Activated CD4-positive, alpha-beta T cell treated with anti-CD3 and anti-CD28 coated beads, Interleukin-2, amount 10 ng/mL, durations not matched to agents 7 days and 5 days (primary cell): ENCODE data around the gene IQCF6. TPM values are rescaled to one million over a fixed set of nuclear protein-coding genes. Genes with fewer than 3 reads are reported as not detected.

Source experiments
- CTCF ChIA-PET: fragments of 350-600 bp; sonication (Branson Sonifier 250); formaldehyde crosslinking; loops from one replicate; lab custom pipeline; 2021; ENCODE audit warnings: antibody characterized with exemption; lab: Charles Lee
- POLR2A ChIA-PET: fragments of 350-600 bp; sonication (Branson Sonifier 250); formaldehyde crosslinking; loops from one replicate; lab custom pipeline; 2021; ENCODE audit warnings: antibody characterized with exemption; lab: Charles Lee
- DNase-seq: peaks from one replicate; pipeline ENCODE4 v3.0.0-alpha.2; 2020
- H3K27ac Mint-ChIP-seq: one replicate; pipeline ENCODE4 v1.8.0; 2021; ENCODE audit warnings: mild to moderate bottlenecking, moderate library complexity, mixed read lengths
- H3K27me3 Mint-ChIP-seq: one replicate; pipeline ENCODE4 v1.8.0; 2021; ENCODE audit warnings: mixed read lengths
- H3K36me3 Mint-ChIP-seq: one replicate; pipeline ENCODE4 v1.8.0; 2021; ENCODE audit warnings: low read depth, mixed read lengths
- H3K4me1 Mint-ChIP-seq: one replicate; pipeline ENCODE4 v1.8.0; 2021; ENCODE audit warnings: mixed read lengths
- H3K4me3 Mint-ChIP-seq: one replicate; pipeline ENCODE4 v1.8.0; 2021; ENCODE audit warnings: mild to moderate bottlenecking, moderate library complexity, mixed read lengths
- H3K9me3 Mint-ChIP-seq: one replicate; pipeline ENCODE4 v1.8.0; 2021; ENCODE audit warnings: mixed read lengths
- total RNA-seq, 2 experiments: library from RNA; stranded (reverse); gene quantifications; one replicate each; pipeline ENCODE4 v1.2.3, GENCODE V29; 2021

The IQCF6 gene
- total RNA-seq, result not detected

- POLR2A ChIA-PET, result no interaction called here
- H3K4me3 Mint-ChIP-seq, result no peak within 1 kb of the TSS
- H3K36me3 Mint-ChIP-seq, result no peaks in the 10 kb centered on the region
- peaks cover 17% of the 10 kb centered on the region for H3K27me3 Mint-ChIP-seq
- CTCF ChIA-PET, result interaction anchor here (1.7 kb wide), 1 partner anchor 16 kb away, joined by 5 read pairs; no protein-coding TSS in a partner anchor
- DNase-seq, result no peak
- H3K9me3 Mint-ChIP-seq, result no peaks in the 10 kb centered on the region
- H3K27ac Mint-ChIP-seq, result no peak within 1 kb of the TSS
- H3K4me1 Mint-ChIP-seq, result no peaks in the 10 kb centered on the region
Measured at GRCh38 chr3:51779137-51779536, at the start of gene IQCF6. Gene IQCF6 (minus strand): TSS chr3:51779237. CDS start chr3:51779224, 13 bp downstream.

- no peak for DNase-seq
- ChIA-PET CTCF (interaction anchor here (1.2 kb wide), 1 partner anchor 13 kb away, joined by 4 read pairs; no protein-coding TSS in a partner anchor), POLR2A (no interaction called here)
- Mint-ChIP-seq H3K36me3 (peaks cover 2% of the 10 kb centered on the region), H3K27me3 (peaks cover 36% of the 10 kb centered on the region), H3K9me3 (peaks cover 12% of the 10 kb centered on the region), H3K4me3 (no peak overlapping the region), H3K27ac (no peak overlapping the region), H3K4me1 (peaks cover 4% of the 10 kb centered on the region)
Measured at GRCh38 chr3:51828297-51828696, 49.3 kb upstream of the IQCF6 start.

- Mint-ChIP-seq H3K27me3 (peaks cover 29% of the 10 kb centered on the region), H3K9me3 (peaks cover 9% of the 10 kb centered on the region), H3K36me3 (peaks cover 2% of the 10 kb centered on the region), H3K4me3 (no peak overlapping the region), H3K27ac (no peak overlapping the region), H3K4me1 (peaks cover 14% of the 10 kb centered on the region)
- DNase-seq, result no peak
- CTCF ChIA-PET, result interaction anchor here (0.6 to 1.5 kb wide), 4 partner anchors 10 to 297 kb away, joined by 3 to 4 read pairs (median 3); no protein-coding TSS in a partner anchor
- POLR2A ChIA-PET, result no interaction called here
Measured at GRCh38 chr3:51819709-51820406, 40.8 kb upstream of the IQCF6 start.

- H3K36me3 Mint-ChIP-seq, result peaks cover 2% of the 10 kb centered on the region
- CTCF ChIA-PET, result interaction anchor here (0.6 to 1.5 kb wide), 3 partner anchors 9 to 296 kb away, joined by 3 to 5 read pairs (median 4); no protein-coding TSS in a partner anchor
- peaks cover 9% of the 10 kb centered on the region for H3K9me3 Mint-ChIP-seq
- peaks cover 14% of the 10 kb centered on the region for H3K4me1 Mint-ChIP-seq
- peaks cover 26% of the 10 kb centered on the region for H3K27me3 Mint-ChIP-seq
- POLR2A ChIA-PET, result no interaction called here
- H3K4me3 Mint-ChIP-seq, result no peak overlapping the region
- DNase-seq, result no peak
- H3K27ac Mint-ChIP-seq, result no peak overlapping the region
Measured at GRCh38 chr3:51819151-51819550, 40.1 kb upstream of the IQCF6 start.

- no peak overlapping the region for H3K27ac Mint-ChIP-seq
- H3K27me3 Mint-ChIP-seq, result peaks cover 19% of the 10 kb centered on the region
- CTCF ChIA-PET, result interaction anchor here (1.2 kb wide), 1 partner anchor 15 kb away, joined by 3 read pairs; no protein-coding TSS in a partner anchor
- H3K36me3 Mint-ChIP-seq, result peaks cover 2% of the 10 kb centered on the region
- H3K4me3 Mint-ChIP-seq, result no peak overlapping the region
- POLR2A ChIA-PET, result no interaction called here
- no peak for DNase-seq
- H3K4me1 Mint-ChIP-seq, result peaks cover 8% of the 10 kb centered on the region
- peaks cover 6% of the 10 kb centered on the region for H3K9me3 Mint-ChIP-seq
Measured at GRCh38 chr3:51817375-51817774, 38.3 kb upstream of the IQCF6 start.

- Mint-ChIP-seq H3K27ac (no peak overlapping the region), H3K9me3 (peaks cover 4% of the 10 kb centered on the region), H3K4me3 (no peak overlapping the region), H3K27me3 (peaks cover 17% of the 10 kb centered on the region), H3K4me1 (peaks cover 8% of the 10 kb centered on the region), H3K36me3 (peaks cover 1% of the 10 kb centered on the region)
- ChIA-PET POLR2A (no interaction called here), CTCF (interaction anchor here (1.2 kb wide), 1 partner anchor 14 kb away, joined by 3 read pairs; no protein-coding TSS in a partner anchor)
- DNase-seq, result no peak
Measured at GRCh38 chr3:51816723-51817122, 37.7 kb upstream of the IQCF6 start.

- no peak for DNase-seq
- Mint-ChIP-seq H3K9me3 (peaks cover 2% of the 10 kb centered on the region), H3K4me1 (peaks cover 1% of the 10 kb centered on the region), H3K27me3 (peaks cover 16% of the 10 kb centered on the region), H3K4me3 (no peak overlapping the region), H3K36me3 (no peaks in the 10 kb centered on the region), H3K27ac (no peak overlapping the region)
- CTCF ChIA-PET, result no interaction called here
- POLR2A ChIA-PET, result no interaction called here
Measured at GRCh38 chr3:51815614-51816013, 36.6 kb upstream of the IQCF6 start.

GRCh38 chr3:51814034-51814433 lies 35.0 kb upstream of the IQCF6 start:
- no peak overlapping the region for H3K4me3 Mint-ChIP-seq

GRCh38 chr3:51813539-51813938 lies 34.5 kb upstream of the IQCF6 start:
- no peak overlapping the region for H3K27ac Mint-ChIP-seq
- ChIA-PET POLR2A (no interaction called here), CTCF (interaction anchor here (1.1 to 1.8 kb wide), 2 partner anchors 13 to 129 kb away, joined by 3 to 4 read pairs; no protein-coding TSS in a partner anchor)
- no peak overlapping the region for H3K4me3 Mint-ChIP-seq
- no peaks in the 10 kb centered on the region for H3K36me3 Mint-ChIP-seq
- no peak for DNase-seq
- peaks cover 10% of the 10 kb centered on the region for H3K27me3 Mint-ChIP-seq
- H3K4me1 Mint-ChIP-seq, result no peaks in the 10 kb centered on the region
- peaks cover 2% of the 10 kb centered on the region for H3K9me3 Mint-ChIP-seq

More at GRCh38 chr3:51814034-51814433, 35.0 kb upstream of the IQCF6 start:
- ChIA-PET POLR2A (no interaction called here), CTCF (no interaction called here)
- no peak for DNase-seq
- Mint-ChIP-seq H3K27ac (no peak overlapping the region), H3K27me3 (peaks cover 13% of the 10 kb centered on the region), H3K36me3 (no peaks in the 10 kb centered on the region), H3K4me1 (no peaks in the 10 kb centered on the region), H3K9me3 (peaks cover 2% of the 10 kb centered on the region)

- Mint-ChIP-seq H3K4me3 (no peak overlapping the region), H3K9me3 (no peaks in the 10 kb centered on the region), H3K36me3 (no peaks in the 10 kb centered on the region), H3K27ac (no peak overlapping the region), H3K4me1 (peaks cover 2% of the 10 kb centered on the region), H3K27me3 (peaks cover 13% of the 10 kb centered on the region)
- ChIA-PET CTCF (no interaction called here), POLR2A (no interaction called here)
- no peak for DNase-seq
Measured at GRCh38 chr3:51808934-51809333, 29.9 kb upstream of the IQCF6 start.

- no peak overlapping the region for H3K4me3 Mint-ChIP-seq
- H3K9me3 Mint-ChIP-seq, result peaks cover 2% of the 10 kb centered on the region
- peaks cover 11% of the 10 kb centered on the region for H3K27me3 Mint-ChIP-seq
- CTCF ChIA-PET, result interaction anchor here (0.8 to 1.2 kb wide), 3 partner anchors 15 to 83 kb away, joined by 3 read pairs; no protein-coding TSS in a partner anchor
- no peak for DNase-seq
- POLR2A ChIA-PET, result interaction anchor here (0.6 kb wide), 1 partner anchor 103 kb away, joined by 3 read pairs; no protein-coding TSS in a partner anchor
- no peaks in the 10 kb centered on the region for H3K36me3 Mint-ChIP-seq
- H3K4me1 Mint-ChIP-seq, result peaks cover 29% of the 10 kb centered on the region
- H3K27ac Mint-ChIP-seq, result no peak overlapping the region
Measured at GRCh38 chr3:51802106-51802703, 23.2 kb upstream of the IQCF6 start.

- ChIA-PET POLR2A (no interaction called here), CTCF (interaction anchor here (1.3 to 2.6 kb wide), 2 partner anchors 12 to 81 kb away, joined by 4 to 11 read pairs; no protein-coding TSS in a partner anchor)
- Mint-ChIP-seq H3K4me1 (peaks cover 40% of the 10 kb centered on the region), H3K27ac (no peak overlapping the region), H3K27me3 (peaks cover 15% of the 10 kb centered on the region), H3K36me3 (no peaks in the 10 kb centered on the region), H3K9me3 (peaks cover 2% of the 10 kb centered on the region), H3K4me3 (no peak overlapping the region)
- DNase-seq, result no peak
Measured at GRCh38 chr3:51800750-51801125, 21.7 kb upstream of the IQCF6 start.
